Mesenteric fat pad (tissue), 1 donor: ENCODE data around the gene SRRM5. TPM values are rescaled to one million over a fixed set of nuclear protein-coding genes. Genes with fewer than 3 reads are reported as not detected.
"Not testable (repeated sequence)": the region's sequence is repeated elsewhere in the genome, so short reads cannot be mapped to it uniquely, and the experiment has no call there.

ENCODE experiments used
- DNase-seq: peaks from one replicate; pipeline ENCODE4 v3.0.0-alpha.2; 2020; ENCODE audit warnings: low spot score
- total RNA-seq: library from RNA; stranded (reverse); fragmentation: NEBNext Ultra II Directional; extraction: Animal tissue kit (Norgen Biotek cat#: 25700); gene quantifications from one replicate; pipeline ENCODE4 v1.2.1, GENCODE V29; 2021
- donor health status: DM: yes; HTN: yes; CAD: no.

The SRRM5 gene
- total RNA-seq, 1 donor from 2014 or later, result 0.22 TPM

- DNase-seq, result no peak
These were observed 24.3 kb downstream of the SRRM5 start for GRCh38 chr19:43636121-43636683.

- DNase-seq, result no peak
These were observed 26.5 kb downstream of the SRRM5 start for GRCh38 chr19:43638214-43638994.

- DNase-seq, result no peak
These were observed 27.2 kb downstream of the SRRM5 start for GRCh38 chr19:43638995-43639518.

GRCh38 chr19:43639519-43640423 is 27.9 kb downstream of the SRRM5 start, which contains the start of gene CADM4:
Gene CADM4, minus strand, starts transcription at chr19:43639850. Its CDS starts 60 bp downstream, at chr19:43639790.
- DNase-seq, result no peak

- no peak for DNase-seq
These were observed 28.5 kb downstream of the SRRM5 start for GRCh38 chr19:43640424-43640757.

- DNase-seq, result no peak
These were observed 29.4 kb downstream of the SRRM5 start for GRCh38 chr19:43641333-43641732.

- no peak for DNase-seq
These were observed 30.6 kb downstream of the SRRM5 start for GRCh38 chr19:43642531-43642930.

GRCh38 chr19:43643326-43643725 is 31.4 kb downstream of the SRRM5 start:
- DNase-seq, result no peak

- no peak for DNase-seq
These were observed 32.3 kb downstream of the SRRM5 start for GRCh38 chr19:43644181-43644580.

- DNase-seq, result no peak
These were observed 36.7 kb downstream of the SRRM5 start for GRCh38 chr19:43648633-43649032.

GRCh38 chr19:43649514-43649913 is 37.6 kb downstream of the SRRM5 start:
- DNase-seq, result no peak

GRCh38 chr19:43650276-43650675 is 38.4 kb downstream of the SRRM5 start:
- not testable (repeated sequence) for DNase-seq

GRCh38 chr19:43651758-43652545 is 40.1 kb downstream of the SRRM5 start:
- DNase-seq, result no peak

- no peak for DNase-seq
These were observed 40.6 kb downstream of the SRRM5 start for GRCh38 chr19:43652546-43652874.

GRCh38 chr19:43656436-43656835 is 44.5 kb downstream of the SRRM5 start:
- DNase-seq, result no peak

- DNase-seq, result no peak
These were observed 46.1 kb downstream of the SRRM5 start for GRCh38 chr19:43658001-43658400.

GRCh38 chr19:43658494-43658893 is 46.6 kb downstream of the SRRM5 start:
- DNase-seq, result no peak

GRCh38 chr19:43660301-43660970 is 48.5 kb downstream of the SRRM5 start:
- DNase-seq, result no peak

- no peak for DNase-seq
These were observed 49.1 kb downstream of the SRRM5 start for GRCh38 chr19:43660971-43661360.

GRCh38 chr19:43662487-43662886 is 50.6 kb downstream of the SRRM5 start:
- DNase-seq, result no peak

GRCh38 chr19:43664018-43664417 is 52.1 kb downstream of the SRRM5 start:
- DNase-seq, result no peak
